ENCODE measurements around the gene ELMO2. TPM values are rescaled to one million over a fixed set of nuclear protein-coding genes. Genes with fewer than 3 reads are reported as not detected.

The ELMO2 gene
- total and polyA plus RNA-seq, 4 donors = 19.6 to 56.5 (median 45.9) TPM

DNA sequence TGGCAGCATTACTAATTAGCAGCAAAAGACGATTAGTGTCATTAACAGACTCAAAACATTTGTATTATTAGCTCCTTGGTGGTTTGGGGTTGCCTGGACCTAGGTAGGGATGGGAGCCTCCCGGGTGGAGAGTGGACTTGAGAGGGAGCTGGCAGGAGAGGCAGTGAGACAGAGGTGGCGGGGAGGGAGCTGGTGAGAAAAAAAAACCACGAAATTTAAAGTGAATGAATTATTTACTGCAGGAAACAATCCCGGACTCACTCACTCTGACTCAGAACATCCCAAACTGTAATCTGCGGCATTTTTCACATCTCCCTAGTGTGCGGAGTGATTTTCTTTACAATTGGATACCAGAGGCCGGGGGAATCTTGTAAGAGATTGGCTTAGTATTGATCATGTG is 83.8 kb downstream of the ELMO2 start:
- Histone ChIP-seq H3K27ac (ENCODE audit: low read depth in 1 of 2, low read length in 1 of 2) (no peak overlapping the region), H3K4me3 (no peak overlapping the region), H3K36me3 (ENCODE audit: control insufficient read depth in 4 of 4, insufficient read depth in 4 of 4, low read length in 4 of 4) (no peaks in the 10 kb centered on the region), H3K4me1 (ENCODE audit: control insufficient read depth in 5 of 5, insufficient read depth in 5 of 5, low read length in 5 of 5) (no peaks in the 10 kb centered on the region), H3K9ac (ENCODE audit: insufficient read depth in 1 of 2, low read length in 2 of 2) (no peak overlapping the region), H3K9me3 (ENCODE audit: control insufficient read depth in 4 of 4, insufficient read depth in 3 of 4, low read length in 3 of 4) (peaks cover 0 to 3% (median 0%) of the 10 kb centered on the region in 4 donors), H3K27me3 (ENCODE audit: control insufficient read depth in 3 of 3, insufficient read depth in 3 of 3, low read length in 2 of 3) (peaks cover under 1 to 43% (median 4%) of the 10 kb centered on the region in 3 donors)
- ATAC-seq (ENCODE audit: insufficient read depth, low FRiP score) = no peak
- TF ChIP-seq, protein P1, sequence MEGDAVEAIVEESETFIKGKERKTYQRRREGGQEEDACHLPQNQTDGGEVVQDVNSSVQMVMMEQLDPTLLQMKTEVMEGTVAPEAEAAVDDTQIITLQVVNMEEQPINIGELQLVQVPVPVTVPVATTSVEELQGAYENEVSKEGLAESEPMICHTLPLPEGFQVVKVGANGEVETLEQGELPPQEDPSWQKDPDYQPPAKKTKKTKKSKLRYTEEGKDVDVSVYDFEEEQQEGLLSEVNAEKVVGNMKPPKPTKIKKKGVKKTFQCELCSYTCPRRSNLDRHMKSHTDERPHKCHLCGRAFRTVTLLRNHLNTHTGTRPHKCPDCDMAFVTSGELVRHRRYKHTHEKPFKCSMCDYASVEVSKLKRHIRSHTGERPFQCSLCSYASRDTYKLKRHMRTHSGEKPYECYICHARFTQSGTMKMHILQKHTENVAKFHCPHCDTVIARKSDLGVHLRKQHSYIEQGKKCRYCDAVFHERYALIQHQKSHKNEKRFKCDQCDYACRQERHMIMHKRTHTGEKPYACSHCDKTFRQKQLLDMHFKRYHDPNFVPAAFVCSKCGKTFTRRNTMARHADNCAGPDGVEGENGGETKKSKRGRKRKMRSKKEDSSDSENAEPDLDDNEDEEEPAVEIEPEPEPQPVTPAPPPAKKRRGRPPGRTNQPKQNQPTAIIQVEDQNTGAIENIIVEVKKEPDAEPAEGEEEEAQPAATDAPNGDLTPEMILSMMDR (IDR thresholded peaks at IDR 0.05; ENCODE audit: control extremely low read depth, extremely low read depth) = no peak
- no peak for DNase-seq
- WGBS, 2 donors = 63 to 68% methylated on average over 8 of the region's 8 CpGs

DNA sequence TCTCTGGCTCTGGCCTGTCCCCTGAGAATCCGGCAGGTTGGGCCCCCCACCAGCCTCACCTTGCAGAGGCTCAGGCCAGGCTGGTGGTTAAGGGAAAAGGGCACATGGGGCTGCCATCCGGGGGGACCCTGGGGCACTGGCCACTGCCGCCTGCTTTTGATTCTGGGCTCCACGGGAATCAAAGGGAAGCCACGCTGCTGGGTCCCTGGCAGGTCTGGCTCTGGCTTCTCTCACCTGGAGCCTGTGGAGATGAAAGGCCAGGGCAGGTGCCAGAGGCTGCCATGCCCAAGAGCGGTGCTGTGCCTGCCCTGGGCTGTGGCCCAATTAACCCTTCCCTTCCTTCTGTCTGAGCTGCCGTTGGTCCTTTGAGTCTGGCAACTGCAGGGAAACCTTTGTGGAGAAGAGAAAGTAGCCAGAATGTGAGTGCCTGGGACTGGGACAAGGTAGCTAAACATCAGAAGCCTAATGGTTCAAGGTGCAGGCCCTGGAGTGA is 88.7 kb downstream of the ELMO2 start:
- Histone ChIP-seq H3K4me1 (ENCODE audit: control insufficient read depth in 5 of 5, insufficient read depth in 5 of 5, low read length in 5 of 5) (peaks cover 0 to under 1% (median 0%) of the 10 kb centered on the region in 5 donors), H3K9me3 (ENCODE audit: control insufficient read depth in 4 of 4, insufficient read depth in 3 of 4, low read length in 3 of 4) (peaks cover 0 to 3% (median 0%) of the 10 kb centered on the region in 4 donors), H3K9ac (ENCODE audit: insufficient read depth in 1 of 2, low read length in 2 of 2) (no peak overlapping the region), H3K27ac (ENCODE audit: low read depth in 1 of 2, low read length in 1 of 2) (no peak overlapping the region), H3K27me3 (ENCODE audit: control insufficient read depth in 3 of 3, insufficient read depth in 3 of 3, low read length in 2 of 3) (peaks cover 13 to 76% (median 41%) of the 10 kb centered on the region in 3 donors), H3K36me3 (ENCODE audit: control insufficient read depth in 4 of 4, insufficient read depth in 4 of 4, low read length in 4 of 4) (no peaks in the 10 kb centered on the region), H3K4me3 (no peak overlapping the region)
- ATAC-seq (ENCODE audit: insufficient read depth, low FRiP score) (no peak), DNase-seq (no peak)
- TF ChIP-seq, protein P1 (IDR thresholded peaks at IDR 0.05; ENCODE audit: control extremely low read depth, extremely low read depth) = no peak
- WGBS, 2 donors = 55 to 73% methylated on average over 7 of the region's 7 CpGs

DNA sequence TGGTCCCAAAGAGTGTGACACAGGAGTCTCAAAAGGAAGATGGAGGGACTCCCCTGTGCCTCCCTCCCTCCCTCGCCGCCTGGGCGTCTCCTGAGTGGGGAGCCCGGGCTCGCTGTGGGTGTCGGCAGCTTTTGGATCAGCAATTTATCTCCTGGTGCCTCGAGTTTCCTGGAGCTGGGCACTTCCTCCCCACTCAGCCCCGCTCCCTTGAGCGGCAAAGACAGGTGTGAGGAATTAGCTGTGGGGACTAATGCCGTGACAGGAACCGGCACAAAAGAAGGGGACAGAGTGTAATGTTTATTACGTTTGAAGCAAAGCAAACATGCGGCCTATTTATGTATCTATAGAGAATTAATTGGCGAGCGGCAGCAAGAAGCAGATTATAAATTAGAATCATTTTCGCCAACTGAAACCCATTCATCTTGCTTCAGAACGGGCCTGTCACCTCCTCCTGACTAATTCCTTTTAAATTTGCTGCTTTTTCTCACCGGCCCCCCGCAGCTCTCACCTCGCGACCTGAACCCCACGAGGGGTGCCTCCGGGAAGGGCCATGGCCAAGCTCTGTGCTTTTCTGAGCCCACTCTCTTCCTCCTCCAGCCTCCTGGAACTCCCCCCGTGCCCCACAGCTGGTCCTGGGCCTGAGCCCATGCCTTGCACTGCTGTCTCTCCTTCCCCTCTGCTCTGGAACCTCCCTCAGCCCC is 89.3 kb downstream of the ELMO2 start:
- Histone ChIP-seq H3K27me3 (ENCODE audit: control insufficient read depth in 3 of 3, insufficient read depth in 3 of 3, low read length in 2 of 3) (peaks cover 13 to 79% (median 43%) of the 10 kb centered on the region in 3 donors), H3K9ac (ENCODE audit: insufficient read depth in 1 of 2, low read length in 2 of 2) (no peak overlapping the region), H3K4me3 (no peak overlapping the region), H3K4me1 (ENCODE audit: control insufficient read depth in 5 of 5, insufficient read depth in 5 of 5, low read length in 5 of 5) (peaks cover 0 to 4% (median 0%) of the 10 kb centered on the region in 5 donors), H3K9me3 (ENCODE audit: control insufficient read depth in 4 of 4, insufficient read depth in 3 of 4, low read length in 3 of 4) (peaks cover 0 to 3% (median 0%) of the 10 kb centered on the region in 4 donors), H3K27ac (ENCODE audit: low read depth in 1 of 2, low read length in 1 of 2) (no peak overlapping the region), H3K36me3 (ENCODE audit: control insufficient read depth in 4 of 4, insufficient read depth in 4 of 4, low read length in 4 of 4) (no peaks in the 10 kb centered on the region)
- DNase-seq (no peak), ATAC-seq (ENCODE audit: insufficient read depth, low FRiP score) (no peak)
- 21 to 24% methylated on average over 24 of the region's 24 CpGs for WGBS, 2 donors
- TF ChIP-seq, protein P1 (IDR thresholded peaks at IDR 0.05; ENCODE audit: control extremely low read depth, extremely low read depth) = no peak

Other genes with a start within 250 kb of the ELMO2 start
- gene CDH22, start 98.1 kb downstream of the ELMO2 start, total RNA-seq = under 1 TPM; 0.06 to 0.25 TPM
- gene CDH22, start 98.1 kb downstream of the ELMO2 start, polyA plus RNA-seq = under 1 TPM; 0.03 to 0.12 TPM
- 10 to 100 TPM in 1 of 2 donors, 1 to 10 TPM in 1; 7.0 to 25.3 TPM for gene ZNF334, start 106.9 kb upstream of the ELMO2 start, total RNA-seq
- gene ZNF334, start 106.9 kb upstream of the ELMO2 start, polyA plus RNA-seq = 1 to 10 TPM; 1.4 to 3.7 TPM
- under 1 TPM in 1 of 2 donors, not detected in 1; 0.11 TPM for gene OCSTAMP, start 144.0 kb upstream of the ELMO2 start, total RNA-seq
- gene OCSTAMP, start 144.0 kb upstream of the ELMO2 start, polyA plus RNA-seq = not detected
- gene SLC13A3, start 244.8 kb upstream of the ELMO2 start, total RNA-seq = 1 to 10 TPM; 2.1 to 2.4 TPM
- gene SLC13A3, start 244.8 kb upstream of the ELMO2 start, polyA plus RNA-seq = 1 to 10 TPM; 1.1 to 1.9 TPM